ENCODE measurements around the gene PLPP3. TPM values are rescaled to one million over a fixed set of nuclear protein-coding genes. Genes with fewer than 3 reads are reported as not detected.

Gene PLPP3
- total and polyA plus RNA-seq, 9 of the 15 experiments (the other 6 are each of a cell fraction or from before 2014, with no cell fraction given) = 0.07 to 0.54 (median 0.20) TPM

DNA sequence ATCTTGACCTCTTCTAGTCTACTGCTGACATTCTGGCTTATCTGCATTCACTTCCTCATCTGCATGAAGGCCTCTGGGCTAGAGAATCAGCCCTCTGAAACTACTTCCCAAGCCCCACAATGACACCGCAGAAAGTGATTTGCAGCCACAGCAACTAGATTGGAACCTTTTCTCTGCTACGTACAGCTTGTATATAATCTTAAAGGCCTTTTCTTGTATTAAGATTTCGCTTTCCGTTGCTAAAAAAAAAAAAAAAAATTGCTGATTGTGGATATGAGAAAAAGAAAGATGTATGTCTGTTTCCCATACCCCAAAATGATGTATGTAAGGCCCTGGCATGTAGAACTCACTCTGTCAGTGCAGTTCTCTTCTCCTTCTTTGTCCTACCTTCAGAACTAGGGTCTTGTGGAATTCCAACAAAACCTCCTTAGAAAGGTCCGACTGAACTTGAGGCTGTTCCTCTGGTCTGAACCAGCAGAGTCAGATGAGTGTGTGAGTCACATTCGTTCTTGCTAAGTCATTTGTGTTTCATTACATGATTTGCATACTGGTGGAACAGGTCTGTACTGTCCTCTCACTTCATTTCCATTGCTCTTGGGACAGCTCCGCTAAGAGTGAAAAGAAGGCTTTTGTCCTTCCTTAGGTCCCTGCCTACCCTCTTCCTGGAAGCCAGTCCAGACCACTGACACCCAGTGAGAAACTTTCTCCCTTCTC, 62.7 kb downstream of the PLPP3 start (continued):
- TF ChIP-seq, protein P1, sequence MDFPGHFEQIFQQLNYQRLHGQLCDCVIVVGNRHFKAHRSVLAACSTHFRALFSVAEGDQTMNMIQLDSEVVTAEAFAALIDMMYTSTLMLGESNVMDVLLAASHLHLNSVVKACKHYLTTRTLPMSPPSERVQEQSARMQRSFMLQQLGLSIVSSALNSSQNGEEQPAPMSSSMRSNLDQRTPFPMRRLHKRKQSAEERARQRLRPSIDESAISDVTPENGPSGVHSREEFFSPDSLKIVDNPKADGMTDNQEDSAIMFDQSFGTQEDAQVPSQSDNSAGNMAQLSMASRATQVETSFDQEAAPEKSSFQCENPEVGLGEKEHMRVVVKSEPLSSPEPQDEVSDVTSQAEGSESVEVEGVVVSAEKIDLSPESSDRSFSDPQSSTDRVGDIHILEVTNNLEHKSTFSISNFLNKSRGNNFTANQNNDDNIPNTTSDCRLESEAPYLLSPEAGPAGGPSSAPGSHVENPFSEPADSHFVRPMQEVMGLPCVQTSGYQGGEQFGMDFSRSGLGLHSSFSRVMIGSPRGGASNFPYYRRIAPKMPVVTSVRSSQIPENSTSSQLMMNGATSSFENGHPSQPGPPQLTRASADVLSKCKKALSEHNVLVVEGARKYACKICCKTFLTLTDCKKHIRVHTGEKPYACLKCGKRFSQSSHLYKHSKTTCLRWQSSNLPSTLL (IDR thresholded peaks at IDR 0.05) = no peak
- TF ChIP-seq, protein P2, sequence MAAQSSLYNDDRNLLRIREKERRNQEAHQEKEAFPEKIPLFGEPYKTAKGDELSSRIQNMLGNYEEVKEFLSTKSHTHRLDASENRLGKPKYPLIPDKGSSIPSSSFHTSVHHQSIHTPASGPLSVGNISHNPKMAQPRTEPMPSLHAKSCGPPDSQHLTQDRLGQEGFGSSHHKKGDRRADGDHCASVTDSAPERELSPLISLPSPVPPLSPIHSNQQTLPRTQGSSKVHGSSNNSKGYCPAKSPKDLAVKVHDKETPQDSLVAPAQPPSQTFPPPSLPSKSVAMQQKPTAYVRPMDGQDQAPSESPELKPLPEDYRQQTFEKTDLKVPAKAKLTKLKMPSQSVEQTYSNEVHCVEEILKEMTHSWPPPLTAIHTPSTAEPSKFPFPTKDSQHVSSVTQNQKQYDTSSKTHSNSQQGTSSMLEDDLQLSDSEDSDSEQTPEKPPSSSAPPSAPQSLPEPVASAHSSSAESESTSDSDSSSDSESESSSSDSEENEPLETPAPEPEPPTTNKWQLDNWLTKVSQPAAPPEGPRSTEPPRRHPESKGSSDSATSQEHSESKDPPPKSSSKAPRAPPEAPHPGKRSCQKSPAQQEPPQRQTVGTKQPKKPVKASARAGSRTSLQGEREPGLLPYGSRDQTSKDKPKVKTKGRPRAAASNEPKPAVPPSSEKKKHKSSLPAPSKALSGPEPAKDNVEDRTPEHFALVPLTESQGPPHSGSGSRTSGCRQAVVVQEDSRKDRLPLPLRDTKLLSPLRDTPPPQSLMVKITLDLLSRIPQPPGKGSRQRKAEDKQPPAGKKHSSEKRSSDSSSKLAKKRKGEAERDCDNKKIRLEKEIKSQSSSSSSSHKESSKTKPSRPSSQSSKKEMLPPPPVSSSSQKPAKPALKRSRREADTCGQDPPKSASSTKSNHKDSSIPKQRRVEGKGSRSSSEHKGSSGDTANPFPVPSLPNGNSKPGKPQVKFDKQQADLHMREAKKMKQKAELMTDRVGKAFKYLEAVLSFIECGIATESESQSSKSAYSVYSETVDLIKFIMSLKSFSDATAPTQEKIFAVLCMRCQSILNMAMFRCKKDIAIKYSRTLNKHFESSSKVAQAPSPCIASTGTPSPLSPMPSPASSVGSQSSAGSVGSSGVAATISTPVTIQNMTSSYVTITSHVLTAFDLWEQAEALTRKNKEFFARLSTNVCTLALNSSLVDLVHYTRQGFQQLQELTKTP (IDR thresholded peaks at IDR 0.05; ENCODE audit: low read depth in 1 of 2, partially characterized antibody in 2 of 2) = peak in 1 of 2 experiments; percentile 26
- no peak for TF ChIP-seq ZNF511 (CRISPR knock-in tag; IDR thresholded peaks at IDR 0.05)
- 0 out of 2 replicates have a peak, but pooled peaks have one; percentile 15 for TF ChIP-seq STAT5A (IDR thresholded peaks at IDR 0.05; ENCODE audit: borderline replicate concordance, low read length)
- no peak for TF ChIP-seq MTF1 (CRISPR knock-in tag; IDR thresholded peaks at IDR 0.05; ENCODE audit: borderline replicate concordance)
- TF ChIP-seq RBM25 (IDR thresholded peaks at IDR 0.05; ENCODE audit: low read depth, low read length, severe bottlenecking) = no peak
- TF ChIP-seq ARID1B (IDR thresholded peaks at IDR 0.05) = peak; percentile 80
- no peak for TF ChIP-seq ARHGAP35 (IDR thresholded peaks at IDR 0.05; ENCODE audit: partially characterized antibody)
- peak; percentile 89 for TF ChIP-seq JUND (IDR thresholded peaks at IDR 0.05; ENCODE audit: borderline replicate concordance, low read depth, low read length)
- TF ChIP-seq JUND (tag; IDR thresholded peaks at IDR 0.05; ENCODE audit: borderline replicate concordance, low read depth, low read length) = peak; percentile 86; the same call in 2 of the 3 replicates
- no peak for TF ChIP-seq ZNF134 (CRISPR knock-in tag; conservative IDR thresholded peaks at IDR 0.05)
- peak; percentile 72 for TF ChIP-seq SMARCC2 (IDR thresholded peaks at IDR 0.05; ENCODE audit: low read depth)
- TF ChIP-seq CREB5 (CRISPR knock-in tag; IDR thresholded peaks at IDR 0.05) = no peak
- peak; percentile 59 for TF ChIP-seq BRD9 (IDR thresholded peaks at IDR 0.05; ENCODE audit: low read depth, partially characterized antibody)
- TF ChIP-seq, protein P3, sequence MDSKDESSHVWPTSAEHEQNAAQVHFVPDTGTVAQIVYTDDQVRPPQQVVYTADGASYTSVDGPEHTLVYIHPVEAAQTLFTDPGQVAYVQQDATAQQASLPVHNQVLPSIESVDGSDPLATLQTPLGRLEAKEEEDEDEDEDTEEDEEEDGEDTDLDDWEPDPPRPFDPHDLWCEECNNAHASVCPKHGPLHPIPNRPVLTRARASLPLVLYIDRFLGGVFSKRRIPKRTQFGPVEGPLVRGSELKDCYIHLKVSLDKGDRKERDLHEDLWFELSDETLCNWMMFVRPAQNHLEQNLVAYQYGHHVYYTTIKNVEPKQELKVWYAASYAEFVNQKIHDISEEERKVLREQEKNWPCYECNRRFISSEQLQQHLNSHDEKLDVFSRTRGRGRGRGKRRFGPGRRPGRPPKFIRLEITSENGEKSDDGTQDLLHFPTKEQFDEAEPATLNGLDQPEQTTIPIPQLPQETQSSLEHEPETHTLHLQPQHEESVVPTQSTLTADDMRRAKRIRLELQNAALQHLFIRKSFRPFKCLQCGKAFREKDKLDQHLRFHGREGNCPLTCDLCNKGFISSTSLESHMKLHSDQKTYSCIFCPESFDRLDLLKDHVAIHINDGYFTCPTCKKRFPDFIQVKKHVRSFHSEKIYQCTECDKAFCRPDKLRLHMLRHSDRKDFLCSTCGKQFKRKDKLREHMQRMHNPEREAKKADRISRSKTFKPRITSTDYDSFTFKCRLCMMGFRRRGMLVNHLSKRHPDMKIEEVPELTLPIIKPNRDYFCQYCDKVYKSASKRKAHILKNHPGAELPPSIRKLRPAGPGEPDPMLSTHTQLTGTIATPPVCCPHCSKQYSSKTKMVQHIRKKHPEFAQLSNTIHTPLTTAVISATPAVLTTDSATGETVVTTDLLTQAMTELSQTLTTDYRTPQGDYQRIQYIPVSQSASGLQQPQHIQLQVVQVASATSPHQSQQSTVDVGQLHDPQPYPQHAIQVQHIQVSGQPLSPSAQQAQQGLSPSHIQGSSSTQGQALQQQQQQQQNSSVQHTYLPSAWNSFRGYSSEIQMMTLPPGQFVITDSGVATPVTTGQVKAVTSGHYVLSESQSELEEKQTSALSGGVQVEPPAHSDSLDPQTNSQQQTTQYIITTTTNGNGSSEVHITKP (IDR thresholded peaks at IDR 0.05; ENCODE audit: partially characterized antibody) = peak; percentile 36
